H9 (cell line): ENCODE data around the gene ALAD. TPM values are rescaled to one million over a fixed set of nuclear protein-coding genes. Genes with fewer than 3 reads are reported as not detected.

Experiments used
- DNase-seq: peaks from one replicate; pipeline ENCODE4 v3.0.0-alpha.2; 2017
- H2AFZ ChIP-seq: one replicate; pipeline ENCODE4 v1.6.1; 2013; ENCODE audit warnings: mild to moderate bottlenecking, low read length, control low read depth, moderate library complexity
- H2AK5ac ChIP-seq: 2 replicates; pipeline ENCODE4 v1.6.1; 2013; ENCODE audit warnings: low read length, control low read depth, mixed read lengths; ENCODE audit not compliant: insufficient read length
- H2BK120ac ChIP-seq: one replicate; pipeline ENCODE4 v1.6.1; 2013; ENCODE audit warnings: low read depth, mild to moderate bottlenecking, low read length, control low read depth, inconsistent platforms; ENCODE audit not compliant: poor library complexity, severe bottlenecking
- H2BK12ac ChIP-seq: 2 replicates; pipeline ENCODE4 v1.6.1; 2013; ENCODE audit warnings: low read length, control low read depth, mixed read lengths, low read depth; ENCODE audit not compliant: insufficient read length
- H2BK15ac ChIP-seq: 2 replicates; pipeline ENCODE4 v1.6.1; 2013; ENCODE audit warnings: low read depth, low read length, control low read depth
- H2BK20ac ChIP-seq: one replicate; pipeline ENCODE4 v1.6.1; 2013; ENCODE audit warnings: low read depth, mild to moderate bottlenecking, low read length, control low read depth, inconsistent platforms; ENCODE audit not compliant: poor library complexity, severe bottlenecking
- H2BK5ac ChIP-seq: 2 replicates; pipeline ENCODE4 v1.6.1; 2013; ENCODE audit warnings: low read length, control low read depth, mixed read lengths; ENCODE audit not compliant: insufficient read length
- H3K14ac ChIP-seq: 2 replicates; pipeline ENCODE4 v1.6.1; 2013; ENCODE audit warnings: low read length, control low read depth; ENCODE audit not compliant: insufficient read depth
- H3K18ac ChIP-seq: 2 replicates; pipeline ENCODE4 v1.6.1; 2013; ENCODE audit warnings: low read depth, mild to moderate bottlenecking, mixed read lengths, low read length, control low read depth; ENCODE audit not compliant: insufficient read length
- H3K23ac ChIP-seq: 2 replicates; pipeline ENCODE4 v1.6.1; 2013; ENCODE audit warnings: low read length, control low read depth, mixed read lengths, low read depth; ENCODE audit not compliant: insufficient read length
- H3K23me2 ChIP-seq: 2 replicates; pipeline ENCODE4 v1.6.1; 2013; ENCODE audit warnings: low read depth, mild to moderate bottlenecking, mixed read lengths, low read length, control low read depth; ENCODE audit not compliant: insufficient read length, poor library complexity, severe bottlenecking
- H3K27ac ChIP-seq: 2 replicates; pipeline ENCODE4 v1.5.1; 2013; ENCODE audit warnings: low read length, control low read depth, mixed read lengths, low read depth; ENCODE audit not compliant: insufficient read length
- H3K27me3 ChIP-seq: 2 replicates; pipeline ENCODE4 v1.6.1; 2013; ENCODE audit warnings: low read length, control low read depth, inconsistent platforms; ENCODE audit not compliant: insufficient read depth
- H3K4ac ChIP-seq: 2 replicates; pipeline ENCODE4 v1.6.1; 2013; ENCODE audit warnings: low read depth, mild to moderate bottlenecking, control low read depth, inconsistent platforms, low read length, moderate library complexity
- H3K4me1 ChIP-seq: 2 replicates; pipeline ENCODE4 v1.6.1; 2013; ENCODE audit warnings: low read length, control low read depth, inconsistent platforms; ENCODE audit not compliant: insufficient read depth
- H3K4me2 ChIP-seq: 2 replicates; pipeline ENCODE4 v1.6.1; 2013; ENCODE audit warnings: low read length, control low read depth, mixed read lengths; ENCODE audit not compliant: insufficient read length, insufficient read depth
- H3K56ac ChIP-seq: 2 replicates; pipeline ENCODE4 v1.6.1; 2013; ENCODE audit warnings: low read depth, mild to moderate bottlenecking, mixed read lengths, low read length, control low read depth; ENCODE audit not compliant: insufficient read length
- H3K79me1 ChIP-seq: 2 replicates; pipeline ENCODE4 v1.6.1; 2013; ENCODE audit warnings: low read depth, mild to moderate bottlenecking, moderate library complexity, low read length, control low read depth, inconsistent platforms; ENCODE audit not compliant: insufficient read depth, poor library complexity, severe bottlenecking
- H3K79me2 ChIP-seq: 2 replicates; pipeline ENCODE4 v1.6.1; 2013; ENCODE audit warnings: low read length, control low read depth, inconsistent platforms; ENCODE audit not compliant: insufficient read depth
- H3K9ac ChIP-seq: 2 replicates; pipeline ENCODE4 v1.6.1; 2013; ENCODE audit warnings: low read length, control low read depth, mixed read lengths; ENCODE audit not compliant: insufficient read length; ENCODE audit errors: extremely low read depth
- H3K9me3 ChIP-seq: one replicate; pipeline ENCODE4 v1.6.1; 2013; ENCODE audit warnings: low read depth, low read length, inconsistent platforms; ENCODE audit not compliant: control insufficient read depth
- H3T11ph ChIP-seq: one replicate; pipeline ENCODE4 v1.6.1; 2013; ENCODE audit warnings: mild to moderate bottlenecking, low read length, control low read depth, inconsistent platforms
- H4K20me1 ChIP-seq: one replicate; pipeline ENCODE4 v1.6.1; 2013; ENCODE audit not compliant: control insufficient read depth, insufficient read length, insufficient read depth
- H4K5ac ChIP-seq: 2 replicates; pipeline ENCODE4 v1.6.1; 2013; ENCODE audit warnings: low read depth, mild to moderate bottlenecking, mixed read lengths, low read length, control low read depth; ENCODE audit not compliant: insufficient read length
- H4K8ac ChIP-seq: replicated peaks from 2 replicates; pipeline ENCODE4 v1.6.1; 2013; ENCODE audit warnings: low read length, control low read depth, mixed read lengths, low read depth; ENCODE audit not compliant: insufficient read length
- H4K91ac ChIP-seq: 2 replicates; pipeline ENCODE4 v1.6.1; 2013; ENCODE audit warnings: low read depth, mild to moderate bottlenecking, moderate library complexity, mixed read lengths, low read length, control low read depth; ENCODE audit not compliant: insufficient read length
- H3K27ac Mint-ChIP-seq, 3 experiments: 2 replicates in 2 of 3; 3 replicates in 1 of 3; pipeline ENCODE4 v1.8.0; 2020 to 2021; ENCODE audit warnings: mixed read lengths in 3 of 3, mild to moderate bottlenecking in 1 of 3, moderate library complexity in 1 of 3
- H3K27me3 Mint-ChIP-seq: 2 replicates; pipeline ENCODE4 v1.8.0; 2021; ENCODE audit warnings: low read depth, mild to moderate bottlenecking, moderate library complexity, mixed read lengths
- H3K36me3 Mint-ChIP-seq, 3 experiments: 2 replicates in 2 of 3; 3 replicates in 1 of 3; pipeline ENCODE4 v1.8.0; 2020 to 2021; ENCODE audit warnings: low read depth in 3 of 3, mixed read lengths in 3 of 3; ENCODE audit not compliant: insufficient read depth in 1 of 3
- H3K4me1 Mint-ChIP-seq, 2 experiments: 2 replicates each; pipeline ENCODE4 v1.8.0; 2020; ENCODE audit warnings: mixed read lengths in 2 of 2
- H3K4me3 Mint-ChIP-seq, 2 experiments: 2 replicates in 1 of 2; 3 replicates in 1 of 2; pipeline ENCODE4 v1.8.0; 2020 to 2021; ENCODE audit warnings: mild to moderate bottlenecking in 2 of 2, mixed read lengths in 2 of 2, moderate library complexity in 1 of 2
- H3K9me3 Mint-ChIP-seq, 2 experiments: 2 replicates in 1 of 2; 3 replicates in 1 of 2; pipeline ENCODE4 v1.8.0; 2020; ENCODE audit warnings: mild to moderate bottlenecking in 2 of 2, mixed read lengths in 2 of 2, moderate library complexity in 1 of 2
- CTCF ChIP-seq: fragments of 200-600 bp; sonication (generic); conservative IDR thresholded peaks from 3 replicates; pipeline ENCODE4 v1.8.0; 2021; ENCODE audit warnings: antibody characterized with exemption, mild to moderate bottlenecking
- WGBS: extraction: QIAGEN DNeasy Blood & Tissue Kit; methylation state at CpG from one replicate; pipeline ENCODE4 v1.1.7; 2013; ENCODE audit warnings: missing lambda C conversion rate, low lambda C conversion rate, mixed read lengths; ENCODE audit not compliant: insufficient read length; ENCODE audit errors: extremely low coverage; 5-methylcytosine and 5-hydroxymethylcytosine counted together
- total RNA-seq: library from RNA; stranded (reverse); gene quantifications from 2 replicates; pipeline ENCODE4 v1.2.1, GENCODE V29; 2021

The ALAD gene
- total RNA-seq, 1 experiment from 2014 or later: 13.2 TPM

DNA sequence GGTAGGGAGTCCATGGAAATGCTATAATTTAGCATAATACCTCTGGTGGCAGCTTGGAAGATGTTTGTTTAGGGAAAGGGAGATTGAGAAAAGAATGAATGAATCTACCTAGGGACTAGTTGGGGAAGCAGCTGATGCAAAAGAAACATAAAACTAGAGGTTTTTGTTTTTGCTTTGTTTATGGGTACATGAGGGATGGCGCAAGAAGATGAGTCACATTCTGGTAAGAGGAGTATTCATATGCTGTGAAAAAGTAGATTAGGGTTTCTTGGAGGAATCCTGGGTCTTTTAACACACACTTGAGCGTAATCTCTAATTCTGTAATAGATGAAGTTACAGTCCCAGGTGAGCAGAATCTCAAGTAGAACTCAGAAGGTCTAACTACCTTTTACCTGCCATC is 26.5 kb upstream of the ALAD start:
- Mint-ChIP-seq H3K9me3 (no peaks in the 10 kb centered on the region; a peak in 1 of 5 replicates), H3K27me3 (peaks cover 10% of the 10 kb centered on the region), H3K4me3 (no peak overlapping the region), H3K36me3 (no peaks in the 10 kb centered on the region), H3K27ac (no peak overlapping the region), H3K4me1 (peaks cover 11 to 12% of the 10 kb centered on the region in 2 experiments)
- H3K23ac ChIP-seq: no peak overlapping the region
- no peaks in the 10 kb centered on the region; the same call in 1 of the 2 replicates for H3K4me1 ChIP-seq
- no peak for TF ChIP-seq CTCF
- no peak overlapping the region for H3K56ac ChIP-seq
- H4K20me1 ChIP-seq: no peaks in the 10 kb centered on the region
- H3K9me3 ChIP-seq: no peaks in the 10 kb centered on the region
- no peak overlapping the region for H3K27ac ChIP-seq
- no peak overlapping the region for H2BK120ac ChIP-seq
- no peak overlapping the region for H2AK5ac ChIP-seq
- H2AFZ ChIP-seq: no peak overlapping the region
- no peak overlapping the region for H3T11ph ChIP-seq
- H3K9ac ChIP-seq: no peak overlapping the region
- no peak overlapping the region for H4K5ac ChIP-seq
- H3K4me2 ChIP-seq: no peak overlapping the region
- no peak overlapping the region for H2BK5ac ChIP-seq
- H3K4ac ChIP-seq: no peak overlapping the region
- H2BK20ac ChIP-seq: no peak overlapping the region
- H4K8ac ChIP-seq: no peak overlapping the region
- no peak overlapping the region for H4K91ac ChIP-seq
- no peaks in the 10 kb centered on the region for H3K79me1 ChIP-seq
- H2BK12ac ChIP-seq: no peak overlapping the region
- H3K79me2 ChIP-seq: no peaks in the 10 kb centered on the region
- no peak overlapping the region for H2BK15ac ChIP-seq
- H3K18ac ChIP-seq: no peak overlapping the region
- no peaks in the 10 kb centered on the region for H3K23me2 ChIP-seq
- no CpG with 5 or more reads among the region's 2 CpGs for WGBS
- no peak for DNase-seq
- H3K27me3 ChIP-seq: no peaks in the 10 kb centered on the region; the same call in 1 of the 2 replicates
- H3K14ac ChIP-seq: no peak overlapping the region
